22Rv1 (cell line): Measurements from ENCODE around the gene NAA10.

Source experiments
- CTCF ChIP-seq: fragments of 450-650 bp; IDR thresholded peaks from 2 replicates; pipeline ENCODE4 v1.5.1; 2017; ENCODE audit warnings: mild to moderate bottlenecking
- ZFX ChIP-seq: fragments of 450-650 bp; IDR thresholded peaks from 2 replicates; pipeline ENCODE4 v1.6.1; 2017; ENCODE audit warnings: antibody characterized with exemption, borderline replicate concordance

DNA sequence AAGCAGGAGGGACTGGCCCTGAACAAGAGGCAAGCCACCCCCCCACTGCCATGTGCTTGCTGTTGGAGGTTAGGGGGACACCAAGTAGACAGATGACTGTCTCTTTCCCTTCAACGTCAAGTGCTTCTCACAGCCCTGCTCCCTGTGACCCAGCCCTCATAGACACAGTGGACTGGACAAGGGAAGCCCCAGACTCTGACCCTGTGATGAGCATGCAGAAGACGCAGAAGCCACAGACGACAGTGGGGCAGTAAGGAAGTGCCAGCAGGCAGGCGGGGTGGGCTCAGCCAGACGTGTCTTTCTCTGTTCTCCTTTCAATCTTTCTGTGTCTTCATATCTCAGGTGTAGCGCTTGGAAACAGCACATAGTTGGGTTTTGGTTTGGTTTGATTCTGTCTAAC lies 46.5 kb downstream of the NAA10 start:
- TF ChIP-seq CTCF (no peak), ZFX (no peak)
